Mesenchymal stem cell (in vitro differentiated cells and primary cell): ENCODE measurements around the gene FOXN3.
A peak's percentile ranks its signal among the peaks of the same experiment; 100 is the strongest.

ENCODE experiments used
- DNase-seq: peaks from one replicate; pipeline ENCODE4 v3.0.0-alpha.2; 2013
- H2AFZ ChIP-seq: one replicate; pipeline ENCODE4 v1.6.1; 2013; ENCODE audit warnings: low read depth, mild to moderate bottlenecking, control low read depth, inconsistent platforms, low read length, moderate library complexity
- H2AK5ac ChIP-seq: 2 replicates; pipeline ENCODE4 v1.6.1; 2013; ENCODE audit warnings: low read length, moderate library complexity, mild to moderate bottlenecking, inconsistent platforms; ENCODE audit not compliant: severe bottlenecking
- H2BK120ac ChIP-seq: one replicate; pipeline ENCODE4 v1.6.1; 2013; ENCODE audit warnings: low read depth, mild to moderate bottlenecking, inconsistent platforms, low read length, moderate library complexity
- H2BK12ac ChIP-seq, 2 experiments: one replicate each; pipeline ENCODE4 v1.6.1; 2013; ENCODE audit warnings: inconsistent platforms in 2 of 2, low read length in 2 of 2, mild to moderate bottlenecking in 2 of 2, moderate library complexity in 2 of 2, control low read depth in 1 of 2
- H2BK15ac ChIP-seq: one replicate; pipeline ENCODE4 v1.6.1; 2013; ENCODE audit warnings: mild to moderate bottlenecking, low read depth, inconsistent platforms; ENCODE audit not compliant: poor library complexity, severe bottlenecking
- H2BK5ac ChIP-seq: 2 replicates; pipeline ENCODE4 v1.6.1; 2013; ENCODE audit warnings: low read depth, mild to moderate bottlenecking, low read length, control low read depth, inconsistent platforms; ENCODE audit not compliant: poor library complexity, severe bottlenecking
- H3K14ac ChIP-seq, 2 experiments: one replicate each; pipeline ENCODE4 v1.6.1; 2013; ENCODE audit warnings: inconsistent platforms in 2 of 2, low read length in 2 of 2, control low read depth in 1 of 2, mild to moderate bottlenecking in 1 of 2, moderate library complexity in 1 of 2
- H3K18ac ChIP-seq, 2 experiments: one replicate each; pipeline ENCODE4 v1.6.1; 2013; ENCODE audit warnings: inconsistent platforms in 2 of 2, low read length in 2 of 2, control low read depth in 1 of 2, low read depth in 1 of 2, mild to moderate bottlenecking in 1 of 2
- H3K23ac ChIP-seq, 2 experiments: one replicate each; pipeline ENCODE4 v1.6.1; 2013; ENCODE audit warnings: inconsistent platforms in 2 of 2, low read length in 2 of 2, mild to moderate bottlenecking in 2 of 2, moderate library complexity in 2 of 2, control low read depth in 1 of 2
- H3K27ac ChIP-seq: 2 replicates; pipeline ENCODE4 v1.5.1; 2013; ENCODE audit warnings: mild to moderate bottlenecking, moderate library complexity, low read length, control low read depth, inconsistent platforms; ENCODE audit not compliant: poor library complexity, severe bottlenecking
- H3K27me3 ChIP-seq, 2 experiments: 2 replicates each; pipeline versions ENCODE4 v1.6.1 to v1.7.0; 2013; ENCODE audit warnings: low read length in 2 of 2, mild to moderate bottlenecking in 2 of 2, moderate library complexity in 2 of 2, control low read depth in 1 of 2, inconsistent platforms in 1 of 2; ENCODE audit not compliant: control insufficient read depth in 1 of 2, insufficient read depth in 1 of 2
- H3K36me3 ChIP-seq, 2 experiments: 2 replicates each; pipeline versions ENCODE4 v1.6.1 to v1.7.0; 2013; ENCODE audit warnings: low read length in 2 of 2, control low read depth in 1 of 2, inconsistent platforms in 1 of 2, low read depth in 1 of 2, mild to moderate bottlenecking in 1 of 2; ENCODE audit not compliant: insufficient read depth in 2 of 2, control insufficient read depth in 1 of 2
- H3K4ac ChIP-seq, 2 experiments: one replicate each; pipeline ENCODE4 v1.6.1; 2013; ENCODE audit warnings: inconsistent platforms in 2 of 2, low read length in 2 of 2, mild to moderate bottlenecking in 2 of 2, moderate library complexity in 2 of 2, control low read depth in 1 of 2, low read depth in 1 of 2
- H3K4me1 ChIP-seq: 2 replicates; pipeline ENCODE4 v1.6.1; 2013; ENCODE audit warnings: low read depth, low read length, control low read depth; ENCODE audit not compliant: control insufficient read depth, insufficient read depth
- H3K4me2 ChIP-seq: 2 replicates; pipeline ENCODE4 v1.6.1; 2013; ENCODE audit warnings: low read length, mild to moderate bottlenecking, inconsistent platforms; ENCODE audit not compliant: poor library complexity, severe bottlenecking
- H3K4me3 ChIP-seq, 2 experiments: 2 replicates each; pipeline versions ENCODE4 v1.5.1 to v1.7.0; 2013; ENCODE audit warnings: low read length in 2 of 2, mild to moderate bottlenecking in 2 of 2, control low read depth in 1 of 2, low read depth in 1 of 2; ENCODE audit not compliant: insufficient read depth in 1 of 2
- H3K79me1 ChIP-seq: replicated peaks from 2 replicates; pipeline ENCODE4 v1.6.1; 2013; ENCODE audit warnings: mild to moderate bottlenecking, control low read depth, low read length, inconsistent platforms; ENCODE audit not compliant: poor library complexity, severe bottlenecking
- H3K9ac ChIP-seq: 2 replicates; pipeline ENCODE4 v1.7.0; 2013; ENCODE audit warnings: mild to moderate bottlenecking, low read length, moderate library complexity
- H3K9me3 ChIP-seq: 2 replicates; pipeline ENCODE4 v1.7.0; 2013; ENCODE audit warnings: mild to moderate bottlenecking, low read length; ENCODE audit not compliant: control insufficient read depth
- H4K8ac ChIP-seq: one replicate; pipeline ENCODE4 v1.6.1; 2013; ENCODE audit warnings: inconsistent platforms, mild to moderate bottlenecking, low read length, moderate library complexity
- H4K91ac ChIP-seq: one replicate; pipeline ENCODE4 v1.6.1; 2013; ENCODE audit warnings: mild to moderate bottlenecking, low read length, inconsistent platforms
- WGBS: methylation state at CpG from one replicate; pipeline ENCODE4 v1.1.7; 2013; ENCODE audit warnings: mixed read lengths; 5-methylcytosine and 5-hydroxymethylcytosine counted together

FOXN3 gene

GRCh38 chr14:89452281-89452680 is 35.2 kb upstream of the FOXN3 start:
- H3K9me3 ChIP-seq: no peaks in the 10 kb centered on the region
- no peak for DNase-seq
- no peak overlapping the region for H2AFZ ChIP-seq
- no peaks in the 10 kb centered on the region for H3K27me3 ChIP-seq
- peaks cover 3% of the 10 kb centered on the region for H3K4me1 ChIP-seq
- no peak overlapping the region for H3K9ac ChIP-seq
- no peak overlapping the region for H4K91ac ChIP-seq
- no peak overlapping the region for H2AK5ac ChIP-seq
- no peak overlapping the region for H3K18ac ChIP-seq
- no peak overlapping the region for H4K8ac ChIP-seq
- H2BK5ac ChIP-seq: no peak overlapping the region
- no peak overlapping the region for H3K23ac ChIP-seq
- no peak overlapping the region for H3K4me3 ChIP-seq
- no peak overlapping the region for H2BK12ac ChIP-seq
- H3K27ac ChIP-seq: no peak overlapping the region
- H3K36me3 ChIP-seq: peaks cover 0 to 7% of the 10 kb centered on the region in 2 experiments
- peaks cover 11% of the 10 kb centered on the region for H3K79me1 ChIP-seq
- no peak overlapping the region for H3K4ac ChIP-seq
- no peak overlapping the region for H2BK15ac ChIP-seq
- 96% methylated on average over 9 of the region's 9 CpGs for WGBS
- peak overlapping the region in 1 of 2 experiments; percentile 27 for H3K14ac ChIP-seq
- H2BK120ac ChIP-seq: no peak overlapping the region
- H3K4me2 ChIP-seq: no peak overlapping the region

GRCh38 chr14:89451229-89451628 is 34.2 kb upstream of the FOXN3 start:
- H2BK5ac ChIP-seq: no peak overlapping the region
- DNase-seq: no peak
- 94% methylated on average over 9 of the region's 9 CpGs for WGBS

GRCh38 chr14:89447182-89447944 is 30.3 kb upstream of the FOXN3 start:
- Histone ChIP-seq H3K79me1 (peaks cover 12% of the 10 kb centered on the region), H4K91ac (no peak overlapping the region), H2BK120ac (no peak overlapping the region), H2AK5ac (peak overlapping the region; percentile 41), H3K27me3 (no peaks in the 10 kb centered on the region), H3K4ac (no peak overlapping the region), H3K14ac (no peak overlapping the region), H2BK5ac (no peak overlapping the region), H3K4me3 (no peak overlapping the region), H3K36me3 (peaks cover 0 to 3% of the 10 kb centered on the region in 2 experiments), H3K18ac (no peak overlapping the region), H3K9me3 (no peaks in the 10 kb centered on the region), H2BK12ac (no peak overlapping the region), H3K4me1 (peaks cover 11% of the 10 kb centered on the region), H3K23ac (no peak overlapping the region), H3K9ac (no peak overlapping the region), H3K4me2 (no peak overlapping the region), H3K27ac (no peak overlapping the region), H4K8ac (no peak overlapping the region), H2AFZ (no peak overlapping the region), H2BK15ac (no peak overlapping the region)
- WGBS: 94% methylated on average over 10 of the region's 14 CpGs
- no peak for DNase-seq

More at GRCh38 chr14:89451229-89451628, 34.2 kb upstream of the FOXN3 start:
- Histone ChIP-seq H3K4me2 (no peak overlapping the region), H2BK15ac (no peak overlapping the region), H3K14ac (no peak overlapping the region), H3K9ac (no peak overlapping the region), H2AFZ (no peak overlapping the region), H4K8ac (no peak overlapping the region), H3K4ac (no peak overlapping the region), H3K4me3 (no peak overlapping the region), H2AK5ac (no peak overlapping the region), H3K18ac (no peak overlapping the region), H4K91ac (no peak overlapping the region), H3K23ac (no peak overlapping the region), H3K4me1 (peaks cover 3% of the 10 kb centered on the region), H3K79me1 (peaks cover 12% of the 10 kb centered on the region), H3K27me3 (no peaks in the 10 kb centered on the region), H3K9me3 (no peaks in the 10 kb centered on the region), H3K27ac (no peak overlapping the region), H3K36me3 (peaks cover 0 to 7% of the 10 kb centered on the region in 2 experiments), H2BK12ac (no peak overlapping the region), H2BK120ac (no peak overlapping the region)

- H3K23ac ChIP-seq: no peak overlapping the region
- no peak overlapping the region for H2BK120ac ChIP-seq
- no peak overlapping the region for H3K4ac ChIP-seq
- H2BK12ac ChIP-seq: no peak overlapping the region
- WGBS: 45% methylated on average over 2 of the region's 4 CpGs
- peaks cover 12% of the 10 kb centered on the region for H3K4me1 ChIP-seq
- no peak overlapping the region for H4K8ac ChIP-seq
- H3K9me3 ChIP-seq: no peaks in the 10 kb centered on the region
- H3K9ac ChIP-seq: no peak overlapping the region
- no peak overlapping the region for H2AFZ ChIP-seq
- no peaks in the 10 kb centered on the region for H3K27me3 ChIP-seq
- peak overlapping the region; percentile 88 for H2AK5ac ChIP-seq
- no peak overlapping the region for H3K27ac ChIP-seq
- no peaks in the 10 kb centered on the region for H3K36me3 ChIP-seq
- no peak overlapping the region for H3K18ac ChIP-seq
- DNase-seq: no peak
- H2BK15ac ChIP-seq: no peak overlapping the region
- H3K79me1 ChIP-seq: peaks cover 9% of the 10 kb centered on the region
- H2BK5ac ChIP-seq: peak overlapping the region; percentile 62
- H3K4me2 ChIP-seq: peak overlapping the region; percentile 5
- no peak overlapping the region for H4K91ac ChIP-seq
- no peak overlapping the region for H3K14ac ChIP-seq
- no peak overlapping the region for H3K4me3 ChIP-seq
These were observed 28.4 kb upstream of the FOXN3 start for GRCh38 chr14:89445273-89445973.
